HG02759 (cell line): ENCODE data around the gene SLC5A4.

ENCODE experiments used
- ATAC-seq: cut with Tn5 transposase; IDR thresholded peaks from one replicate; pipeline ENCODE4 v1.9.1; 2021; ENCODE audit warnings: mild to moderate bottlenecking, moderate library complexity; ENCODE audit not compliant: unreplicated experiment

SLC5A4 gene

DNA sequence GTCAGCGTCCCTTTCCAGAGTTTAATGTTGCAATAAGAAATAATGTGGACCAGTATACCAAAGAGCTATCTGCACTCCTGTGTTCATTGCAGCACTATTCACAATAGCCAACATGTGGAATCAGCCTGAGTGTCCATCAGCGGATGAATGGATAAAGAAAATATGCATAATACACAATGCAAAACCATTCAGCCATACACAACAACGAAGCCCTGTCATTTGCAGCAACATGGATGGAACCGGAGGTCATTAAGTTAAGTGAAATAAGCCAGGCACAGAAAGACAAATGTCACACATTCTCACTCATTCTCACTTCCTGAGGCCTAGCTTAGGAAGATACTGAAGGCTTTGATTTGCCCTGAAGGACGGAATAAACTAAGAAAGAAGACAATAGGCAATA, 22.1 kb downstream of the SLC5A4 start:
- no peak for ATAC-seq

DNA sequence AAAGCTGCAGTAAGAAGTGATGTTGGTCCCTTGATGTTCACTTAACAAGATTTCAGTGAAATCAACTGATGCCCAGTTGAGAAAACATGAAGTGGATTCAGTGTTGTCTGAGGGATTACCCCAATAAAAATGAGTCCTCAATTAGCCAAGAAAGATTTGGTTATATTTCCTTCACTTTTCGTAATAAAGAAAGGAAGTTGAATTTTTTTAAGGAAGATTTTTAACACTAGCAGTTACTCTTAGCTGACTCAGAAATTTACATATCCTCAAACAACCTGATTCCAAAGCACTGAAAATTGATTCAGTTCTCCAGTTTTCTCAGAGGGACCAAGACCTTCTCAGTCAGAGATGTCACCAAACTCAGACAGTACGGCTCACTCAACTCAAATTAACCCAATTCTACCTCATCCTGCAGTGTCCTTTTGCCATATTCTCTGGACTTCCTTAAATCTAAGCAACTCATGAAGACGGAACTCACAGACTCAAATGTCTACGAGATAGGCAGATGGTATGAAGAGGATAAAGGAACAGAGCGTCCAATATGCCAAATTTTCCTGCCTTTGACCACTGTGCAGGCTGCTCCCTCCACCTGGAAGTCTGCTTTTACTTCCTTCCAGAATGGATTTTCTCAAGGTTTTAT, 22.8 kb downstream of the SLC5A4 start:
- no peak for ATAC-seq

DNA sequence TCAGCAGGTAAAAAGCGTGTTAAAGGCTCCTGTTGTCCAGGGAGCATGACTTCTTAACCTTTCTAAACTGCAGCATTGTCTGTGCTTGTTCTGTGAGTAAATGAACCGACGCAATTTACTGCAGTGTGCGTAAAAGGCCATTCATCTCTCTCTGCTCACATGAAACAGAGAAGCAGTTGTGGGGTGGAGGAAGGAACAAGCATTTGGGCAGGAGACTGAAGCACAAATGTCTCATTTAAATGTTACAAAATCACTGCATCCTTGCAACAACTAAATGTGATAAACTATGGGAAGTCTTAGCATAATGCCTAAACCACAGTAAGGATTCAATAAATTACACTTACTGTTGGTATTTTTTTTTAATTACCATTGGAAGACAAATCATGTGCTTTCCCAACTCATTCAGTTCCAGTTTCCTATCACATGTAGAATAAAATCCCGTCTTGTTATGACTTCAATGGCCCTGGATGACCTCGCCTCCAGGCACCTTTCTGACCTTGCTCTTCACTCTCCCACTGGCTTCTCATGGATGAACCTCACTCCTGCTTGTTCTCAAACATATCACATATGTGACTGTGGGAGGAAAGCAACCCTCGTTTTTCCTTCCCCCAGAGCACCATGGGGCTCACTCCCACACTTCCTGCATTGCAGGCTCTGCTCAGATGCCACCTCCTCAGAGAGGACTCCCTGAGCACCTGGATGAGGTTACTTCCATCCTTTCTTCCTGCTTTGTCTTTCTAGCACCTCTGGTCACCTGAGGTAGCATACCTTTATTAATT, 28.6 kb downstream of the SLC5A4 start:
- ATAC-seq = no peak

DNA sequence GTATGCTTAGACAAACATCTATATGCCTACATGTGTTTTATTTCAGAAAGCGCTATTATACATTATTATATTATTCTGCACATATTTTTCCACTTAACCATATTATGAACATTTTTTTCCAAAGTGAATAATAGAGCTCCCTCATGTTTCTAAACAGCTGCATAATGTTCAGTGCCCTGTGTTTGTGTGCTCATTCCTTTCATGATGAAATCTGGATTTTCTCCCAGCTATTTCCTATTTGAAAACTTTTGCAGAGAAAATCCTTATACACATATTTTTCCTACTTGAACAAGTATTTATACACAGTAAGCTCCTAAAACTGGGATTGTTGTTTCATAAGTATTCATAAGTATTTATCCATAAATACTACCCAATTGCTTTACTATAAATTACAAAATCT, 32.2 kb downstream of the SLC5A4 start:
- ATAC-seq = no peak

DNA sequence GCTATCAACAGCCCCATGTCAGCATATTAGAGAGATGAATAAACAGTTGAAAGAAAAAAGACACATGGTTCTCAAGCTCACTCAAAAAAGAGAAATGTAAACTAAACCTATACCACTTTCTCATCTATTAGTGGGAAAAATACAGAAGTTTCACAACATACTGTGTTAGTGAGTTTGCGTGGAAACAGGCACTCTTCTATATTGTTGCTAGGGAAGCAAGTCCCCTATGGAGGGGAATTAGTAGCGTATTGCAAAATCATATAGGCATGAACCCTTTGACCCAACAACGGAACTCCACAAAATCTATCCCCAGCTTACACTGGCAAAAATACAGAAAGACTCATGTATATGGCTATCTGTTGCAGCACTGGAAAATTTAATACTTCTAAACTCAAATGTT, 36.1 kb downstream of the SLC5A4 start:
- no peak for ATAC-seq

DNA sequence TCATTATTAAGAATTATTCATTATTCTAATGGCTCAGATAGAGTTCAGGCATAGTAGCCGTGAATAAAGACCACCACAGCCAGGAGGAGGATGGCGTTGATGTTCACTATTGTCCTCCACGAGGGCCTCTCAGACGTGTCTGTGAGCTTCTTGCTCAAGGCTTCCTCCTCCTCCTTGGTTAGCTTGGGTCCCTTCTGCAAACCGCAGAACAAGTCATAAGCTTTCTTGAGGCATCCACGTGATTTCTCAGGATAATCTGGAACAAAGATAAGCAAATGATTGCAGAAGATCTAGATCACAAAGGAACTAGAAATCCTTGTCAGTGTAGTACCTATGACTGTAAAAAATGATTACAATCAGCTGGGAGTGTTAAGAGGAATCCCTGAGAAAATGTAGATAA, 36.7 kb downstream of the SLC5A4 start:
- ATAC-seq = no peak

DNA sequence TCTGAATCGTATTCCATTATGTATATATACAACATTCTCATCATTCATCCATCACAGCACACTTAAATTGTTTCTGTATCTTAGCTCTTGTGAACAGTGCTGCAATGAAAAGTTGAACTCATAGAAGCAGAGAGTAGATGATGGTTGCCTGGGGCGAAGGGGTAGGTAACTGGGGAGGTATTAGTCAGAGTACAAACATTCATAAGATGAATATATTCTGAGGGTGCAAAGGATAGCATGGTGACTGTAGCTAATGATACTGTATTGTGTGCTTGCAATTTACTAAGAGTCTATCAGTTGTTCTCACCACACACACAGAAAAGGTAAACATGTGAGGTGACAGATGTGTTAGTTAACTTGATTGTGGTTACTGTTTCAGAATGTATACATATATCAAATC, 37.7 kb downstream of the SLC5A4 start:
- ATAC-seq = no peak

DNA sequence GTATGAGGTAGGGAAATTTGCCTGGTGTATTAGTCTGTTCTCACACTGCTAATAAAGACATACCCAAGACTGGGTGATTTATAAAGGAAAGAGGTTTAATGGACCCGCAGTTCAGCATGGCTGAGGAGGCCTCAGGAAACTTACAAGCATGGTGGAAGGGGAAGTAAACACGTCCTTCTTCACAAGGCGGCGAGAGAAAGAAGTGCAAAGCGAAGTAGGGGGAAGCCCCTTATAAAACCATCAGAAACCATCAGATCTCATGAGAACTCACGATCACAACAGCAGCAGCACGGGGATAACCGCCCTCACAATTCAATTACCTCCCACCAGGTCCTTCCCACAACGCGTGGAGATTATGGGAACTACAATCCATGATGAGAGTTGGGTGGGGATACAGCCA, 38.2 kb downstream of the SLC5A4 start:
- no peak for ATAC-seq

DNA sequence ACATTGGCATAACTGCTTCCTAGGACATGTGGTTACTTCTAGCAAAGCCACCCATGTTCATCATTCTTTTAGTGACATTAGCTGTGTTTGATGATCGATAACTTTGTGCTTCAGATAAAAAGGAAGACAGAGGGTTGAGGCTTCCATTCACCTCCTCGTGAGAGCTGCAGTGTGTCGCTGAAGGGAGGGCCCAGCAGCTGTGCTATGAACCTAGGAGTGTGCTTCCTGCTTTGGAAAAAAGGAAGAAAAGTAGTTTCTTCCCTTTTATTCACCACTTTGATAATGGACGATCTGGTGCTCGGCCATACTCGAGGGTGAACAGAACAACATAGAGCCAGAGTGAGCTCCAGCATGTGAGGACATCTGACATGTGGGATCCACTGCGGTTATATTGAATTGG, 44.1 kb downstream of the SLC5A4 start:
- no peak for ATAC-seq

DNA sequence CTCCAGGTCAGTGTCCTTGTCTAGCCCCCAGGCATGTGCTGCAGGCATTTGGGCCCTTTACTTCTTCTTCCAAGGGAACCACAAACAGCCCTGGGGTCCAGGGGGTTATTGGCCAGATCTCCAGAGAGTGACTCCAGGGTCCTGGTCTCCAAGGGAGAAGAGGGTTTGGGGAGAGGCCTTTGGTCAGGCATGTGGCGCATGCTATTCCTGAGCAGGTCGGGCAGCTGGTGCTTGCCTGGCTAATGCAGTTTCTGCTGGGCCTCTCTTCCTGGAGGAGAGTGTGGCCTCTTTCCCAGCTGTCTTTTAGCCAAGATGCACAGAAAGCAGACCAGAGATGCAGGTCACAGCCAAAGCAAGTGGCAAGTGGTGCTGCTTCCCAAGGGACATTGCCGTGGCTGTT, 46.5 kb downstream of the SLC5A4 start:
- no peak for ATAC-seq

DNA sequence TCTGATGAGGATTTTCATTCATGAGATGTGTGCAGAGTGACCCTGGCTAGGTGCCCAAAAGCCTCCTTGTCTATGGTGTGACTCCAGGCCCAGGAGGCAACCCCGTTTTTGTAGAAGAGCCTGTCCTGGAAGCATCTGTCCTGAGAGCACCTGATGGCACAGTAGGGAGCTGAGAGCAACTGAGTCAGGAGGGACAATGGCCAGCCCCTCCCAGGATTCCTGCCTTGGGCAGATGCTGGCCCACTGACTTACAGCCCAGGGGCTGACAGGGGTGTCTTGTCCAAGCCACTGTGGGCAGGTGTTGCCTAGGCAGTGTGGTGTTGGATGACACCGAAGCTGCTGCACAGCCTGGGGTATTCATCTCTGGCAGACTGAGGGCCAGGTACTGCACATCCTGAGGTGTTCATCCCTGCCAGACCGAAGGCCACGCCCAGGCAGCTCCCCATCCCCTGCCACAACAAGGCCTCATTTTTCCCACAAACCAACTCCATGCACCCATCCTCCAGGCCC, 47.1 kb downstream of the SLC5A4 start:
- ATAC-seq = no peak

DNA sequence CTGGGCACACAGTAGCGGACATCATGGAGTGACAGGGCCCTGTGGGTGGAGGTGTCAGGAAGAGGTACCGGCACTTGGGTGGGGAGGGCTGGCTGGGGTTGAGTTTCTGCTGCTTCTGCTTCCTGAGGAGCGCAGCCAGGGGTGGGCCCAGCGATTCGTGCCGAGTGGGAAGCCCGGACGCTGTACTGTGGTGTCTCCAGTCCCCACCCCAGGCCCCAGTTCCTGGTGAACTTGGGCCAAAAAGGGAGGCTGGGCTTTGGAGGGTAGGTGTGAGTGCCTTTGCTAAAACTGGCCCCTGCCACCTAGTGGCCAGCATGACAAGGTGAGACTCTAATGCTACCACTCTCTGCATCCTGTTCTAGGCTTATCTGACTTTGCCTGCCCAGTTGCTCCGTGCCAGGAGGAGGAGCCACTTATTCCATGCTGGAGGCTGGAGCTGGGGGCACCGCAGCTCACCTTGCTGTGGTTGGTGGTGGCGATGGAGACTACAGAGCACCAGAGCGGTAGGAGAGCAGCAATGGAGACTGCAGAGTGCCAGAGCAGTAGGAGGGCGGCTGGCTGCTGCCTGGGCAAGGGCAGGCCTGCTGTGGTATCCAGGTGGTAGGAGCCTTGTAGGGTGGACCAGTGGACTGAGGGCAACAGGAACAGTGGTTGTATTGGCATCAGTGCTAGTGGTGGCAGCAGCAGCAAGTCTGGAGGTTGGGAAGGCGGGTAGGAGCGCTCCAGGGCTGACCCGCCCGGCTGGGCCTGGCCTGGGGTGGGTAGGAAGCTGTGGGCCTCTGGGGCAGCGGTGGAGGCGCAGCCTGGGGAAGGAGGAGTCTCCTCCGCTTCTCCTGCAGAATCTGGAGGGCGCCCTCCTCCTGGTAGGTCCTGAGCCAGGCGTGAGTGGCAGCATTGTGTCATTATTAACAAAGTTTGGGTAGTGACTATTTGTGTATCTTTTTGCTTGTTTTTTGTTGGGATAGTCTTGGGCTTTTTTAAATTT, 48.1 kb downstream of the SLC5A4 start:
- ATAC-seq = no peak

DNA sequence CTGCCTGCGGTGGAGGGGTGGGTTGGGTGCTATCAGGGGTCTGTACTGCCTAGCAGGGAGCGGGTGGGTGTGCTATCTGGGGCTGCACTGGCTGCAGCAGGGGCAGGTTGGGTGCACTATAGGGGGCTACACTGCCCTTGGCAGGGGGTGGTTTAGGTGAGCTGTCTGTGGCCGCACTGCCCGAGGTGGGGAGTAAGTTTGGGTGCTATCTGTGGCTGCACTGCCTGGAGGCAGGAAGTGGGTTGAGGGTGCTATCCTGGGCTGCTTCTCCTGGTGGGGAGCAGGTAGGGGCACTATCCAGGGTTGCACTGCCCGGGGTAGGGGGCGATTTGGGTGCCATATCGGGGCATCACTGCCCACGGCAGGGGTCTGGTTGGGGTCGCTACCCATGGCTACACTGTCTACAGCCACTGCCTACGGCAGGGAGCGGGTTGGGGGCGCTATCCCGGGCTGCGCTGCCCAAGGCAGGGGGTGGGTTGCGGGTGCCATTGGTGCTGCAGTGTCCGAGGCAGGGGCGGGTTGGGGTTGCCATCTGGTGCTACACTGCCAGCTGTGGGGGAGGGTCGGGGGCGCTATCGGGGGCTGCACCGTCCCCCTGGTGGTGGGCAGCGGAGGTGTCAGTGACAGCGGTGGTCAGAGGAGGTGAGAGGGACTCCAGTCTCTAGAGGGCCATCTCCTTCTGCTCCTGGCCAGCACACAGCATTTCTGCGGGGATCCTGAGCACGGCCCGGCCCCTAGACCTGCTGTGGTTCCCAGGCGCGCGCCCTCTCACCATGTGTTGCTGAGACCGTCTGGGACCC, 49.0 kb downstream of the SLC5A4 start:
- no peak for ATAC-seq

DNA sequence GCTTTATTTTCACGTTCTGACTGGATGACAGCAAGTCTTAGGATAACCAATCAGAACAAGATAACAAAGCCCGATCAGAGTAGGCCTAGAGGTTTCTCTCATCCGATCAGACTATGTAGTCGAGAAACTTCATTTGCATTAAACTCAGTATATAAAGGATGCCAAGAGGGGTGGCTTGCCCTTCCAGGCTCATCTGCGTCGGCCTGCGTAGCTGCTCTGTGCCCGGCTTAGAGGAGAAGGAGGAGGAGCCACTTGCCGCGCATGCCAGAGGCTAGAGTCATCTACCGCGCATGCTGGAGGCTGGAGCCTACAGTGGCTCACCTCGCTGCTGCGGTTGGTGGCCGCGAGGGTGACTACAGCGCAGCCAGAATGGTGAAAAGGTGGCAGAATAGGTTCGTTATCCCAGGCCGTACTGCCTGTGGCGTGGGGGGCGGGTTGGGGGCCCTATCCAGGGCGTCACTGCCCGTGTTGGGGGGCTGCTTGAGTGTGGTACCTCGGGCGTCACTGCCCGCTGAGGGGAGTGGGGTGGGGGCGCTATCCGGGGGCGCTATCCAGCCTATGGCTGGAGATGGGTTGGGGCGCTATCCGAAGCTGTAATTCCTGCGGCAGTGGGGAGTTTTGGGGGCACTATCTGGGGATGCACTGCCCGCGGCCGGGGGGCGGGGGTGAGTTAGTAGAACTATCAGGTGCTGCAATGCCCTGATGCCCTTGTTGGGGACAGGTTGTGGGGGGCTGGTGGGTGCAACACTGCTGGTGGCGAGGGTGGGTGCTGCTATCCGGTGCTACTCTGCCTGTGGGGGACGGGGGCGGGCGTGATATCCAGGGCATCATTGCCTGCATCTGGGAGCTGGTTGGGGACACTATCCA, 50.1 kb downstream of the SLC5A4 start, which contains the start of gene RFPL2:
TSS of gene RFPL2 (minus strand) at position 218 of the 867 bp plus-strand sequence. CDS start 2,622 bp downstream, outside the sequence.
- ATAC-seq = no peak

DNA sequence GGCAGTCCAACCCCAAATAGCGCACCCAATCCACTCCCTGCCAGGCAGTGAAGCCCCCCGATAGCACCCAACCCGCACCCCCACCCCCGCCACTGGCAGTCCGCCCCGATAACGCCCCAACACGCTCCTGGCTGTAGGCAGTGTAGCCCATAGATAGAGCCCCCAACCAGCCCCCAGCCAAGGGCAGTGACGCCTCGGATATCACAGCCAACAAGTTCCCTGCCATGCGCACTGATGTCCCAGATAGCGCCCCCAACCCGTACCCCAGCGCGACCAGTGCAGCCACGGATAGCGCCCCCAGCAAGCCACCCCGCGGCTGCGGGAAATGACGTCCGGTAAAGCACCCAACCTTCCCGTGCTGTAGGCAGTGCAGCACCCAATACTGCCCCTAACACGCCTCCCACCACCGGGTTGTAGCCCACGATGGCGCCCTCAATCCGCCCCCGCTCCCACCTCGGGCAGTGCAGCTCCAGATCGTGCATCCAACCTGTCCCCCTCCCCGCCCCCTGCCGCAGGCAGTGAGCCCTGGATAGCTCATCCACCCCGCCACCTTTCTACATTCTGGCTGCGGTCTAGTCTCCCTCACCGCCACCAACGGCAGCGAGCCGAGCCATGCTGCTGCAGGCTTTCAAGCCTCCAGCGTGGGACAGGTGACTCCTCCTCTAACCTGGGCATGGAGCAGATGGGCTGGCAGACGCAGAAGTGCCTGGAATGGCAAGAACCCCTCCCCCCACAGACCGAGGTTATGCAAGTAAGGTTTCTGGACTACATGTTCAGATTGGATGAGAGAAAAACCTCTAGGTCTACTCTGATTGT, 50.9 kb downstream of the SLC5A4 start:
- ATAC-seq = no peak

DNA sequence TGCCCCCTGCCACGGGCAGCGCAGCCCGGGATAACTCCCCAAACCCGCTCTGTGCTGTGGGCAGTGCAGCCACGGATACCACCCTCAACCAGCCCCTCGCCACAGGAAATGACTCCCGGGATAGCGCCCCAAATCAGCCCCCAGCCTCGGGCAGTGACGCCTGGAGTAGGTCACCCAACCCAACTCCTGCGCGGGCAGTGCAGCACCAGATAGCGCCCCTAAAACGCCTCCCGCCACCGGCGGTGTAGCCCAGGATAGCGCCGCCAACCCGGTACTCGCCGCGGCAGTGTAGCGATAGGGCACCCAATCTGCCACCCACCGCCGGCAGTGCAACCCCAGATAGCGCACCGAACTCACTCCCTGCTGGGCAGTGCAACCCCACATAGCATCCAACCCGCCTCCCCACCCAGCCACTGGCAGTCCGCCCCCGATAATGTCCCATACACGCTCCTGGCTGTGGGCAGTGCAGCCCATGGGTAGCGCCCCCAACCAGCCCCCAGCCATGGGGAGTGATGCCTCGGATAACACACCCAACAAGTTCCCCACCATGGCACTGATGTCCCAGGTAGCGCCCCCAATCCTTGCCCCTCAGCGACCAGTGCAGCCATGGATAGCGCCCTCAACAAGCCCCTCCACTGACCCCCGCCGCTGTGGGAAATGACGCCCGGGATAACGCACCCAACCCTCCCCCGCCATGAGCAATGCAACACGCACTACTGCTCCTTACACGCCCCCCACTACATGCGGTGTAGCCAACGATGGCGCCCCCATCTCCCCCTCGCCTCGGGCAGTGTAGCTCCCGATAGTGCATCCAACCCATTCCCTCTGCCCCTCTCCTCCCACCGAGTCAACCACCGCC, 51.7 kb downstream of the SLC5A4 start:
- ATAC-seq = no peak

DNA sequence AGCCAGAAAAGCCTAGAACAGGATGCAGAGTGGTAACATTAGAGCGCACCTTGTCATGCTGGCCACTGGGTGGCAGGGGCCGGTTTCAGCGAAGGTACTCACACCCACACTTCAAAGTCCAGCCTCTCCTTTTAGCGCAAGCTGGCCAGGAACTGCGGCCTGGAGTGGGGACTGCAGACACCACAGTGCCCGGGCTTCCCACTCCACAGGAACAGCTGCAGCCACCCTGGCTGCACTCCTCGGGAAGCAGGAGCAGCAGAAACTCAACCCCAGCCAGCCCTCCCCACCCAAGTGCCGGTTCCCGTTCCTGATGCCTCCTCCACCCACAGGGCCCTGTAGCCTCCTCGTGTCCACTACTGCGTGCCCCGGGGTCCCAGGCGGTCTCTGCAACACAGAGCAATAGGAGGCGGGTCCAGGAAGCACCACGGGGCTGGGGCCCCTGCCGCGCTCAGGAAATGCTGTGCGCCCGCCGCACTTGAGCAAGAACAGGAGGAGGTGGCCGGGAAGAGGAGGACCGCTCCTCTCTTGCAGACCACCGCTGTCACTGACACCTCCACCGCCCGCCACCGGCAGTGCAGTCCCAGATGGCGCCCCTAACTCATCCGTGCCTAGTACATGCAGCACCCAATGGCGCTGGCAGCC, 52.5 kb downstream of the SLC5A4 start:
- no peak for ATAC-seq
